ENCODE measurements around the gene RASSF3. TPM values are rescaled to one million over a fixed set of nuclear protein-coding genes. Genes with fewer than 3 reads are reported as not detected.
"Not testable (repeated sequence)": the region's sequence is repeated elsewhere in the genome, so short reads cannot be mapped to it uniquely, and the experiment has no call there.

RASSF3 gene, protein sequence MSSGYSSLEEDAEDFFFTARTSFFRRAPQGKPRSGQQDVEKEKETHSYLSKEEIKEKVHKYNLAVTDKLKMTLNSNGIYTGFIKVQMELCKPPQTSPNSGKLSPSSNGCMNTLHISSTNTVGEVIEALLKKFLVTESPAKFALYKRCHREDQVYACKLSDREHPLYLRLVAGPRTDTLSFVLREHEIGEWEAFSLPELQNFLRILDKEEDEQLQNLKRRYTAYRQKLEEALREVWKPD
- 10 to 100 TPM; 18.4 to 29.2 (median 22.5) TPM for polyA plus RNA-seq (ENCODE audit: insufficient read length in 4 of 4)

- peak in 3 of 4 donors; percentile 35 to 51 (median 40) for DNase-seq (ENCODE audit: low read depth in 4 of 4, low spot score in 3 of 4)
Measured at GRCh38 chr12:64610079-64610659, at the start of gene RASSF3. Gene RASSF3 (plus strand): TSS chr12:64610495. CDS start chr12:64610633, 138 bp downstream.

- DNase-seq (ENCODE audit: low read depth in 4 of 4, low spot score in 3 of 4) = no peak
Measured at GRCh38 chr12:64561302-64562136, 48.8 kb upstream of the RASSF3 start.

DNA sequence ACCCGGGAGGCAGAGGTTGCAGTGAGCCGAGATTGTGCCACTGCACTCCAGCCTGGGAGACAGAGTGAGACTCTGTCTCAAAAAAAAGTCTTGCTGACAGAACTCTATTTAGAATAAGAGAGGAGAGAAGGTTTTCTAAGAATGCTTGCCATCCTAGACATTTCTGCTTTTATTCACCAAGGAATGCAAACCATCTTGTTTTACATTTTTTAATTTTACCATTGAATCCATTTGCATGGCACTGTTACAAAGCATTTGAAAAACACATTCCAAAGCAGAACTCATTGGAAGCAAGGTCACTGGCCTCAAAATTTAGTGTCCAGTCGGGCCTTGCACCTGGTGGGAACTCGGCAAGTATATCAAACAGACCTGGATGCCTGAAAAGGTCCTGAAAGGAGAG is 44.2 kb upstream of the RASSF3 start:
- DNase-seq (ENCODE audit: low read depth in 4 of 4, low spot score in 3 of 4) = no peak

- no peak for DNase-seq (ENCODE audit: low read depth in 4 of 4, low spot score in 3 of 4)
Measured at GRCh38 chr12:64566831-64567517, 43.3 kb upstream of the RASSF3 start.

DNA sequence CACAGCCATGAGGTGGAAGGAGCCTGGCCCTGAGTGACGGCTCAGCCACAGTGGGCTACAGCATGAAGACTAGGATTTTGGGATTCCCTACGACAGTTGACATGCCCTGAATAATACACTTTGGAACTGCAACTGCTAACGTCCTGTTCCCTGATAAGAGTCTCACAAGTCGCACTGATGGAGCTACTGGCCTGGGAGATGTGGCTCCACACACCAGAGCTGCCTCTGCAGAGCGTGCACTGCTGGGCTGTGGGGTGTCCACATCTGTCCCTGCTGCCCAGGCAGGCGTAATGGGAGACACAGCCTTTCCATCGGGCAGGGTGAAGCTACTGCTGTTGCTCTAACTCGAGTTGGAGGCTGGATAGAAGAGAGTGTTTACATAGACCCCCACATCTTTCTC is 42.7 kb upstream of the RASSF3 start:
- no peak for DNase-seq (ENCODE audit: low read depth in 4 of 4, low spot score in 3 of 4)

DNA sequence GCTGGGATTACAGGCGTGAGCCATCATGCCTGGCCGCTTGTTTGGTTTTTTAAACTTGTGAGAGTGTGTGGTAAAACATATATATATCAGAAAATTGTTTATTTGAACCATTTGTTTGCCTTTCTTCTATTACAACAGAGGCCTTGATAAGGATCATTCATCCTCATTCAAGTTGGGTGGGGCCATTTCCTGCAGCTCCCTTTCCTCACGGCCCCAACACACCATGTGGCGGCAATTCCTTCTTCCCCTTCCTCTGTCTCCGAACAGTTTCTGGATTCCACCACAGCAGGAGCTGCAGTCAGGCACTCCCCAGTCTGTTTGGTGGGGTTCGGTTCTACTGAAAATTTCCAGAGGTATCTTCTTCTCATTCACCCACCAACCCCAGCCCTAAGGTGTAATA is 42.0 kb upstream of the RASSF3 start:
- no peak for DNase-seq (ENCODE audit: low read depth in 4 of 4, low spot score in 3 of 4)

DNA sequence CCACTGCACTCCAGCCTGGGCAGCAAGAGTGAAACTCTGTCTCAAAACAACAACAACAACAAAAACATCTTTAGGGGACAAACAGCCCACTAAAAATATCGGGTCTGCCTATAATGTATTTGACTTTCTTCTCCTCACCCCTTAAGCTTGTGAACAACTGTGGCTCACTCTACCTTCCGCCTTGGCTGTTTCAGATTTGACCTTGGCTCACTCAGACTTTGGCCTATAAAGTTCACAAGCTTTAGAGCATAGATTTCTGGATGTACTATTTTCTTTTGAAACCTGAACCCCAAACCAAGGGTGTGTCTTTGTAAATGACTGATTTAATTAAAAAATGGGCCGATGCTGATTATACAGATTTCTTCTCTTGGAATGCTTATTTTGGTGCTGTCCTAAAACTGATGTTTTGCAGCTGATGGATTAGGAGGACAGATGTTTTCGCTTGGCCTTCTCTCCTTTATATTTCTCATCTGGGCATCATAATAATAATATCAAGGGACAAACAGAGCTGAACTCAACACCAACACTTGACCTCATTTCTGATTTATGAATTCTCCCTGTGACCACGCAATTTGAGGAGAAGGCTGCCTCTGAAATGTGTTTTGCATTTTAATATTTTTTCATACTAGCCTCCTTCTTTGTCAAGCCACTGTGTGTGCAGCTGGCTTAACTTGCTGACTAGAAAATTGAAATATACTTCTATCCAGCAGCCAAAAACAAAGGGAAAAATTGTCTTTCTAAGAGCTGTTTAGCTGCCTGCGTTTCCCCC is 40.2 kb upstream of the RASSF3 start:
- no peak for DNase-seq (ENCODE audit: low read depth in 4 of 4, low spot score in 3 of 4)

GRCh38 chr12:64571411-64571810 is 38.9 kb upstream of the RASSF3 start:
- DNase-seq (ENCODE audit: low read depth in 4 of 4, low spot score in 3 of 4) = no peak

- no peak for DNase-seq (ENCODE audit: low read depth in 4 of 4, low spot score in 3 of 4)
Measured at GRCh38 chr12:64572241-64572640, 38.1 kb upstream of the RASSF3 start.

- no peak for DNase-seq (ENCODE audit: low read depth in 4 of 4, low spot score in 3 of 4)
Measured at GRCh38 chr12:64574837-64575236, 35.5 kb upstream of the RASSF3 start.

DNA sequence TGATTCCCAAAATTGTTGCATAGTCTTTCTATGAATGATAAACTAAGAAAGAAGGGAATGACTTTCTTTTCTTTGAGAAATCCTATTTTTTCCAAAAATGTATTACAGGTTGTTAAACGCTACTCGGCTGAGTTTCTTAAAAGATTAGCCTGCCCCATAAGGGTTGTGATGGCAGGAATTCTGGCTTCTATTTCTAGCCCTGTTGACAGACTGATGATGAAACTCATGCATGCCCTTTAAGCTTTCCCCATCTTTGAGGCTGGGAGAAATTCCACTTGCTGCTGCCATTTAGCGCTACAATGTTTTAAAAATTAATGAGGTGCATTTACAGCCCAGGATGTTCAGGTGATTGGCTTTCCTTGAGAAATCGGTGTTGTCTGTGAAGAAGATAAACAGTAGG is 33.2 kb upstream of the RASSF3 start:
- no peak for DNase-seq (ENCODE audit: low read depth in 4 of 4, low spot score in 3 of 4)

GRCh38 chr12:64578566-64578965 is 31.7 kb upstream of the RASSF3 start:
- DNase-seq (ENCODE audit: low read depth in 4 of 4, low spot score in 3 of 4) = no peak

GRCh38 chr12:64580681-64581080 is 29.6 kb upstream of the RASSF3 start:
- no peak for DNase-seq (ENCODE audit: low read depth in 4 of 4, low spot score in 3 of 4)

DNA sequence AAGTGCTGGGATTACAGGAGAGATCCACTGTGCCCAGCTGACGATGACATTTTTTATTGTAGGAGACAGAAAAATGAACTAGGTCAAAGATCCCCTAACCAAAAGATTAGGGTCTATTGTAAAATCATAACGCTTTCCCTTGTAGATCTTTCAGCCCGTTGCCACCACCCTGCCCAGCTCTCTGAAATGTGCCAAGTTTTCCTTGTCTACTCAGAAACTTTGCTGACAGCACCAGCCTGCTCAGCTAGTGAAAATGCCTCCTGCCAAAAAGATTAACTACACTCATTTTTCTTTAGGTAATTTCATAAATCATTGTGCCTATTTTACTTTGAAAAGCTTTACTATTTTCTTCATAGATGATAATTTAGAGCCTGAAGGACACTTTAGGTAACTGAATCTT is 28.2 kb upstream of the RASSF3 start:
- no peak for DNase-seq (ENCODE audit: low read depth in 4 of 4, low spot score in 3 of 4)

DNA sequence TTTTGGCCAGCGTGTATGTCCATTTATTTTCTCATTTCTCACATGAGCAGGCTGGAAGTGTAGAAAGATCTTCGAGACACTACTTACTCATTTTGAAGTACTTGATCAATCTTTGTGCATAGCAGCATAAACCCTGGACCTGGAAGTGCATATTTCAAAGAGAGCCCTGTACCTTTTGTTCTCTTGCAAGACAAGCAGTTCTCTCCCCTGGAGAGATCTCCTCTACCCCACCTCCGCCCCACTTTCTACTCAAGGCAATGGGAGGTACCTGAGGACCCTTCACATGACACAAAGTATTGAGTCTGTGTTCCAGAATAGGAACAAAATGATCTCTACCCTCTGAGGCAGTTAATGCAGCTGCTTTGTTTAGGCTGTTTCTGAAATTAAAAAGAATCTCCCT is 27.4 kb upstream of the RASSF3 start:
- no peak for DNase-seq (ENCODE audit: low read depth in 4 of 4, low spot score in 3 of 4)

DNA sequence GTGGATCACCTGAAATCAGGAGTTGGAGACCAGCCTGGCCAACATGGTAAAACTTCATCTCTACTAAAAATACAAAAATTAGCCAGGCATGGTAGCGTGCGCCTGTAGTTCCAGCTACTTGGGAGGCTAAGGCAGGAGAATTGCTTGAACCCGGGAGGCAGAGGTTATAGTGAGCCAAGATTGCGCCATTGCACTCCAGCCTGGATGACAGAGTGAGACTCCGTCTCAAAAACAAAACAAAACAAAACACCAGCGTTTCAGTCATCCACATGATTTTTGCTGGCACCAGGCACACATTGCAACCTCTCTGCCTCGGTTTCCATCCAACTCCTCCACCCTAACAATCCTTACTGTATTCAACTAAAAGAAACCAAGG is 26.9 kb upstream of the RASSF3 start:
- not testable (repeated sequence) for DNase-seq (ENCODE audit: low read depth in 4 of 4, low spot score in 3 of 4)

- peak in 2 of 4 donors; percentile 48 to 51 for DNase-seq (ENCODE audit: low read depth in 4 of 4, low spot score in 3 of 4)
Measured at GRCh38 chr12:64583771-64584421, 26.4 kb upstream of the RASSF3 start.

DNA sequence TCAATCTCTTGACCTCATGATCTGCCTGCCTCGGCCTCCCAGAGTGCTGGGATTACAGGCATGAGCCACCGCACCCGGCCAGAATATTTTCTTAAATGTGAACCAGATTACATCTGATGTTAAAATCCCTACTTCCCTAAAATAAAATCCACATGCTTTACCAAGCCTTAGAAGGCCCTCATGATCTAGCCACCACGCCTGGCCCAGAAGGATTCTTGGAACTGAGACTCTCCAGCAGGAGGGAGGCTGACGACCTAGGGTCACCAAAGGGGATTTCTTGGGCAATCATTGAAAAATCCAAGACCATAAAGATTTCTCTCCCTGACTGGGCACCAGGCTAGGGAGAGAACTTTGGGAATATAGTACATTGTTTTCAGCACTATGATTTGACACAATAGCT is 25.2 kb upstream of the RASSF3 start:
- no peak for DNase-seq (ENCODE audit: low read depth in 4 of 4, low spot score in 3 of 4)

DNA sequence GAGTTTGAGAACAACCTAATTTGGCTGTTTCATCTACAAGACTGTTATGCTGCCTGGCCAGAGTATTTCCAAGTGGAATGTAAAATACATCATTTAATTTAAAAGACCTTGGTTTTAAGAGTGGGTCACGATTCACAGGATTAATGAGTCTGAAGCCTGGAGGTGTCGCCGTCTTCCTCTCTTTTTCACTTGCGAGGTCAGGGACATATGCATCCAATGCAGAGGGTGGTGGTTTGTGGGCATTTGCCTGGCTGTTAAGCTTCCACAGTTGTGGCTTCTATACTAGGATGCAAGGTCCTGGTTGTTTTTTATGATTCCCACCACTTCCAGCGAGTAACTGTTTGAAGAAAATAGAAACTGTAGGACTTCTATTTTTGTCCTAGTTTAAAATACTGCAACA is 22.8 kb upstream of the RASSF3 start:
- DNase-seq (ENCODE audit: low read depth in 4 of 4, low spot score in 3 of 4) = no peak

DNA sequence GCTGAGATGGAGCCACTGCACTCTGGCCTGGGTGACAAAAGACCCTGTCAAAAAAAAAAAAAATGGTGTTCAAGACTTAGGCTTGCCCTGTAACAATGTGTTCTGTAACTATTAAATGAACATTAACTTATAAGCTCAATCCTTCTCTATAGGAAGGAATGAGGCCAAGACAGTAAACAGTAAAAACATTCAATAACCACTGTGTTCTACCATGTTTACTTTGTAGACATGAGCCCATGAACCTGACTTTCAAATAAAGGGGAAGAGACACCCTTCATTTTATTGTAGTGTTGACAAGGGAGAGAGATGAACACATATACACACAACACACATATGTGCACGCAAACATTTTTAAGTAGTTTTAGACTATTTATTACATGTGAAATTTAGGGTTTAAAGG is 20.1 kb upstream of the RASSF3 start:
- DNase-seq (ENCODE audit: low read depth in 4 of 4, low spot score in 3 of 4) = no peak
